GM23338 (cell line): ENCODE measurements around the gene RIT2. TPM values are rescaled to one million over a fixed set of nuclear protein-coding genes. Genes with fewer than 3 reads are reported as not detected.

Experiments
- ATAC-seq: fragments of 200-7000 bp; cut with Tn5 transposase; 3 replicates; pipeline ENCODE4 v1.9.1; 2020
- DNase-seq: peaks from one replicate; pipeline ENCODE4 v3.0.0-alpha.2; 2015; ENCODE audit warnings: low spot score
- H2AFZ ChIP-seq: fragments of 200-600 bp; sonication (generic); 2 replicates; pipeline ENCODE4 v1.8.0; 2016; ENCODE audit warnings: antibody characterized with exemption, mild to moderate bottlenecking, moderate library complexity
- H3F3A ChIP-seq: fragments of 200-600 bp; sonication (generic); replicated peaks from 2 replicates; pipeline ENCODE4 v1.8.0; 2017; ENCODE audit warnings: antibody characterized with exemption, mixed run types, low read depth
- H3K27ac ChIP-seq: fragments of 200-600 bp; sonication (generic); 2 replicates; pipeline ENCODE4 v1.6.1; 2016; ENCODE audit warnings: low read depth
- H3K27me3 ChIP-seq: fragments of 200-600 bp; sonication (generic); 2 replicates; pipeline ENCODE4 v1.8.0; 2016; ENCODE audit warnings: mild to moderate bottlenecking, mixed run types, moderate library complexity; ENCODE audit not compliant: insufficient read depth
- H3K36me3 ChIP-seq: fragments of 200-600 bp; sonication (generic); 2 replicates; pipeline ENCODE4 v1.8.0; 2016; ENCODE audit warnings: mild to moderate bottlenecking; ENCODE audit not compliant: insufficient read depth
- H3K4me1 ChIP-seq: fragments of 200-600 bp; sonication (generic); 2 replicates; pipeline ENCODE4 v1.8.0; 2016; ENCODE audit warnings: mild to moderate bottlenecking, moderate library complexity; ENCODE audit not compliant: insufficient read depth
- H3K4me2 ChIP-seq: fragments of 200-600 bp; sonication (generic); 2 replicates; pipeline ENCODE4 v1.7.1; 2017; ENCODE audit warnings: mixed run types
- H3K4me3 ChIP-seq: fragments of 200-600 bp; sonication (generic); 2 replicates; pipeline ENCODE4 v1.6.1; 2016; ENCODE audit warnings: mixed run types
- H3K79me2 ChIP-seq: fragments of 200-600 bp; sonication (generic); replicated peaks from 2 replicates; pipeline ENCODE4 v1.8.0; 2017; ENCODE audit warnings: mild to moderate bottlenecking; ENCODE audit not compliant: insufficient read depth
- H3K9me2 ChIP-seq: fragments of 200-600 bp; sonication (generic); 2 replicates; pipeline ENCODE4 v1.8.0; 2017; ENCODE audit not compliant: insufficient read depth
- H4K20me1 ChIP-seq: fragments of 200-600 bp; sonication (generic); replicated peaks from 2 replicates; pipeline ENCODE4 v1.8.0; 2017; ENCODE audit warnings: mild to moderate bottlenecking; ENCODE audit not compliant: insufficient read depth
- H3K27ac Mint-ChIP-seq: 2 replicates; pipeline ENCODE4 v1.8.0; 2020; ENCODE audit warnings: inconsistent platforms, mild to moderate bottlenecking, moderate library complexity, mixed read lengths
- H3K27me3 Mint-ChIP-seq: 3 replicates; pipeline ENCODE4 v1.8.0; 2022; ENCODE audit warnings: low read depth, mild to moderate bottlenecking, moderate library complexity, mixed read lengths, inconsistent platforms; ENCODE audit not compliant: insufficient read depth, poor library complexity
- H3K36me3 Mint-ChIP-seq: 3 replicates; pipeline ENCODE4 v1.8.0; 2021; ENCODE audit warnings: low read depth, mild to moderate bottlenecking, inconsistent platforms, moderate library complexity, mixed read lengths
- H3K4me1 Mint-ChIP-seq: 3 replicates; pipeline ENCODE4 v1.8.0; 2020; ENCODE audit warnings: mild to moderate bottlenecking, inconsistent platforms, mixed read lengths
- H3K4me3 Mint-ChIP-seq: 3 replicates; pipeline ENCODE4 v1.8.0; 2021; ENCODE audit warnings: moderate library complexity, mild to moderate bottlenecking, inconsistent platforms, mixed read lengths
- H3K9me3 Mint-ChIP-seq: 3 replicates; pipeline ENCODE4 v1.8.0; 2020; ENCODE audit warnings: moderate library complexity, mild to moderate bottlenecking, inconsistent platforms, mixed read lengths
- CREB1 ChIP-seq: fragments of 250-450 bp; sonication (Bioruptor Pico); IDR thresholded peaks from 2 replicates; pipeline ENCODE4 v1.5.0; 2020; ENCODE audit warnings: low read depth, mild to moderate bottlenecking, moderate library complexity
- EZH2 ChIP-seq: fragments of 200-600 bp; sonication (generic); IDR thresholded peaks from one replicate; pipeline ENCODE4 v1.8.0; 2017; ENCODE audit warnings: antibody characterized with exemption, mild to moderate bottlenecking, low read depth; ENCODE audit not compliant: unreplicated experiment
- NANOG ChIP-seq: IDR thresholded peaks from 2 replicates; pipeline ENCODE4 v1.6.1; 2016; ENCODE audit warnings: antibody characterized with exemption, borderline replicate concordance
- POLR2AphosphoS5 ChIP-seq: IDR thresholded peaks from 2 replicates; pipeline ENCODE4 v1.6.1; 2016; ENCODE audit warnings: antibody characterized with exemption, low read depth
- STAT1 ChIP-seq: IDR thresholded peaks from one replicate; pipeline ENCODE4 v1.6.1; 2016; ENCODE audit warnings: antibody characterized with exemption; ENCODE audit not compliant: unreplicated experiment
- ZNF331 ChIP-seq: fragments of 250-450 bp; sonication (Bioruptor Pico); IDR thresholded peaks from 2 replicates; pipeline ENCODE4 v1.5.0; 2020; ENCODE audit warnings: low read depth, mild to moderate bottlenecking, moderate library complexity
- polyA plus RNA-seq: library from polyadenylated mRNA; unstranded; fragments of >200 nt; fragmentation: Nextera tagmentation; extraction: Ambion mirVana; gene quantifications from 2 replicates; pipeline ENCODE4 v1.2.1, GENCODE V29; 2016
- total RNA-seq: library from RNA; depleted of rRNA; stranded (reverse); fragments of >200 nt; shearing (Covaris generic); gene quantifications from 2 replicates; pipeline ENCODE4 v1.2.3, GENCODE V29; 2014
- TF ChIP-seq, protein P1 (sequence below): IDR thresholded peaks from 2 replicates; pipeline ENCODE4 v1.6.1; 2016; ENCODE audit warnings: antibody characterized with exemption
- TF ChIP-seq, protein P2 (sequence below): IDR thresholded peaks from one replicate; pipeline ENCODE4 v1.6.1; 2018; ENCODE audit warnings: antibody characterized with exemption; ENCODE audit not compliant: unreplicated experiment
- TF ChIP-seq, protein P3 (sequence below): fragments of 250-450 bp; sonication (Bioruptor Pico); IDR thresholded peaks from 2 replicates; pipeline ENCODE4 v1.5.0; 2020; ENCODE audit warnings: mild to moderate bottlenecking, moderate library complexity

The RIT2 gene
- total and polyA plus RNA-seq, 2 experiments from 2014 or later: 1.9 to 8.8 TPM

DNA sequence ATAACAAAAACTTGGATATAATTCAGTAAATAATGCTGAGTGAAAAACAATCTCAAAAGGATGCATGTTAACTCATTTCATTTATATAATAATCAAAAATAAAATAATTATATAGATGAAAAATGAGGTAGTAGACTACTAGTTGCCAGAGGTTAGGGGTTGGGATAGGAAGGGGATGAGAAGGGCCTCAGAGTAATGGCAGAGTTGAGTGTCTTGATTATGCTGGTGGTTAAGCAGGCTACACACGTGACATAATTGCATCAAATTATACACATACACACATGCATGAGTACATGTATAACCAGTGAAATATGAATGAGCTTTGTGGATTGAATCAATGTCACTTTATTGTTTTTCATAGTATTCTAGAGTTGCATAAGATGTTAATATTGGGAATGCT is 201.0 kb downstream of the RIT2 start (continued):
- TF ChIP-seq, protein P1, sequence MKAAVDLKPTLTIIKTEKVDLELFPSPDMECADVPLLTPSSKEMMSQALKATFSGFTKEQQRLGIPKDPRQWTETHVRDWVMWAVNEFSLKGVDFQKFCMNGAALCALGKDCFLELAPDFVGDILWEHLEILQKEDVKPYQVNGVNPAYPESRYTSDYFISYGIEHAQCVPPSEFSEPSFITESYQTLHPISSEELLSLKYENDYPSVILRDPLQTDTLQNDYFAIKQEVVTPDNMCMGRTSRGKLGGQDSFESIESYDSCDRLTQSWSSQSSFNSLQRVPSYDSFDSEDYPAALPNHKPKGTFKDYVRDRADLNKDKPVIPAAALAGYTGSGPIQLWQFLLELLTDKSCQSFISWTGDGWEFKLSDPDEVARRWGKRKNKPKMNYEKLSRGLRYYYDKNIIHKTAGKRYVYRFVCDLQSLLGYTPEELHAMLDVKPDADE: no peak
- TF ChIP-seq, protein P2, sequence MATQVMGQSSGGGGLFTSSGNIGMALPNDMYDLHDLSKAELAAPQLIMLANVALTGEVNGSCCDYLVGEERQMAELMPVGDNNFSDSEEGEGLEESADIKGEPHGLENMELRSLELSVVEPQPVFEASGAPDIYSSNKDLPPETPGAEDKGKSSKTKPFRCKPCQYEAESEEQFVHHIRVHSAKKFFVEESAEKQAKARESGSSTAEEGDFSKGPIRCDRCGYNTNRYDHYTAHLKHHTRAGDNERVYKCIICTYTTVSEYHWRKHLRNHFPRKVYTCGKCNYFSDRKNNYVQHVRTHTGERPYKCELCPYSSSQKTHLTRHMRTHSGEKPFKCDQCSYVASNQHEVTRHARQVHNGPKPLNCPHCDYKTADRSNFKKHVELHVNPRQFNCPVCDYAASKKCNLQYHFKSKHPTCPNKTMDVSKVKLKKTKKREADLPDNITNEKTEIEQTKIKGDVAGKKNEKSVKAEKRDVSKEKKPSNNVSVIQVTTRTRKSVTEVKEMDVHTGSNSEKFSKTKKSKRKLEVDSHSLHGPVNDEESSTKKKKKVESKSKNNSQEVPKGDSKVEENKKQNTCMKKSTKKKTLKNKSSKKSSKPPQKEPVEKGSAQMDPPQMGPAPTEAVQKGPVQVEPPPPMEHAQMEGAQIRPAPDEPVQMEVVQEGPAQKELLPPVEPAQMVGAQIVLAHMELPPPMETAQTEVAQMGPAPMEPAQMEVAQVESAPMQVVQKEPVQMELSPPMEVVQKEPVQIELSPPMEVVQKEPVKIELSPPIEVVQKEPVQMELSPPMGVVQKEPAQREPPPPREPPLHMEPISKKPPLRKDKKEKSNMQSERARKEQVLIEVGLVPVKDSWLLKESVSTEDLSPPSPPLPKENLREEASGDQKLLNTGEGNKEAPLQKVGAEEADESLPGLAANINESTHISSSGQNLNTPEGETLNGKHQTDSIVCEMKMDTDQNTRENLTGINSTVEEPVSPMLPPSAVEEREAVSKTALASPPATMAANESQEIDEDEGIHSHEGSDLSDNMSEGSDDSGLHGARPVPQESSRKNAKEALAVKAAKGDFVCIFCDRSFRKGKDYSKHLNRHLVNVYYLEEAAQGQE: no peak
- TF ChIP-seq EZH2 (no peak), POLR2AphosphoS5 (no peak), CREB1 (CRISPR knock-in tag) (no peak), NANOG (no peak), ZNF331 (CRISPR knock-in tag) (no peak)

DNA sequence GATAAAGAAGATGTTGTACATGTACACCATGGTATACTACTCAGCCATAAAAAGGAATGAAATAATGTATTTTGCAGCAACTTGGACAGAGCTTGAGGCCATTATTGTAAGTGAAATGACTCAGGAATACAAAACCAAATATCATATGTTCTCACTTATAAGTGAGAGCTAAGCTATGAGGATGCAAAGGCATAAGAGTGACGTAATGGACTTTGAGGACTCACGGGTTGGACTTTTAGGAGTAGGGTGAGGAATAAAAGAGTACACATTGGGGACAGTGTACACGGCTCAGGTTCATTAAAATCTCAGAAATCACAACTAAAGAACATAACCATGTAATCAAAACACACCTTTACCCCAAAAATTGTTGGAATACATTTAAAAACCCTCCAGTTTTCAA is 206.4 kb downstream of the RIT2 start:
- no peak overlapping the region for H3K4me3 Mint-ChIP-seq
- TF ChIP-seq EZH2 (no peak), STAT1 (no peak), CREB1 (CRISPR knock-in tag) (no peak)
- TF ChIP-seq, protein P2: no peak
- TF ChIP-seq, protein P1: no peak
- TF ChIP-seq, protein P3, sequence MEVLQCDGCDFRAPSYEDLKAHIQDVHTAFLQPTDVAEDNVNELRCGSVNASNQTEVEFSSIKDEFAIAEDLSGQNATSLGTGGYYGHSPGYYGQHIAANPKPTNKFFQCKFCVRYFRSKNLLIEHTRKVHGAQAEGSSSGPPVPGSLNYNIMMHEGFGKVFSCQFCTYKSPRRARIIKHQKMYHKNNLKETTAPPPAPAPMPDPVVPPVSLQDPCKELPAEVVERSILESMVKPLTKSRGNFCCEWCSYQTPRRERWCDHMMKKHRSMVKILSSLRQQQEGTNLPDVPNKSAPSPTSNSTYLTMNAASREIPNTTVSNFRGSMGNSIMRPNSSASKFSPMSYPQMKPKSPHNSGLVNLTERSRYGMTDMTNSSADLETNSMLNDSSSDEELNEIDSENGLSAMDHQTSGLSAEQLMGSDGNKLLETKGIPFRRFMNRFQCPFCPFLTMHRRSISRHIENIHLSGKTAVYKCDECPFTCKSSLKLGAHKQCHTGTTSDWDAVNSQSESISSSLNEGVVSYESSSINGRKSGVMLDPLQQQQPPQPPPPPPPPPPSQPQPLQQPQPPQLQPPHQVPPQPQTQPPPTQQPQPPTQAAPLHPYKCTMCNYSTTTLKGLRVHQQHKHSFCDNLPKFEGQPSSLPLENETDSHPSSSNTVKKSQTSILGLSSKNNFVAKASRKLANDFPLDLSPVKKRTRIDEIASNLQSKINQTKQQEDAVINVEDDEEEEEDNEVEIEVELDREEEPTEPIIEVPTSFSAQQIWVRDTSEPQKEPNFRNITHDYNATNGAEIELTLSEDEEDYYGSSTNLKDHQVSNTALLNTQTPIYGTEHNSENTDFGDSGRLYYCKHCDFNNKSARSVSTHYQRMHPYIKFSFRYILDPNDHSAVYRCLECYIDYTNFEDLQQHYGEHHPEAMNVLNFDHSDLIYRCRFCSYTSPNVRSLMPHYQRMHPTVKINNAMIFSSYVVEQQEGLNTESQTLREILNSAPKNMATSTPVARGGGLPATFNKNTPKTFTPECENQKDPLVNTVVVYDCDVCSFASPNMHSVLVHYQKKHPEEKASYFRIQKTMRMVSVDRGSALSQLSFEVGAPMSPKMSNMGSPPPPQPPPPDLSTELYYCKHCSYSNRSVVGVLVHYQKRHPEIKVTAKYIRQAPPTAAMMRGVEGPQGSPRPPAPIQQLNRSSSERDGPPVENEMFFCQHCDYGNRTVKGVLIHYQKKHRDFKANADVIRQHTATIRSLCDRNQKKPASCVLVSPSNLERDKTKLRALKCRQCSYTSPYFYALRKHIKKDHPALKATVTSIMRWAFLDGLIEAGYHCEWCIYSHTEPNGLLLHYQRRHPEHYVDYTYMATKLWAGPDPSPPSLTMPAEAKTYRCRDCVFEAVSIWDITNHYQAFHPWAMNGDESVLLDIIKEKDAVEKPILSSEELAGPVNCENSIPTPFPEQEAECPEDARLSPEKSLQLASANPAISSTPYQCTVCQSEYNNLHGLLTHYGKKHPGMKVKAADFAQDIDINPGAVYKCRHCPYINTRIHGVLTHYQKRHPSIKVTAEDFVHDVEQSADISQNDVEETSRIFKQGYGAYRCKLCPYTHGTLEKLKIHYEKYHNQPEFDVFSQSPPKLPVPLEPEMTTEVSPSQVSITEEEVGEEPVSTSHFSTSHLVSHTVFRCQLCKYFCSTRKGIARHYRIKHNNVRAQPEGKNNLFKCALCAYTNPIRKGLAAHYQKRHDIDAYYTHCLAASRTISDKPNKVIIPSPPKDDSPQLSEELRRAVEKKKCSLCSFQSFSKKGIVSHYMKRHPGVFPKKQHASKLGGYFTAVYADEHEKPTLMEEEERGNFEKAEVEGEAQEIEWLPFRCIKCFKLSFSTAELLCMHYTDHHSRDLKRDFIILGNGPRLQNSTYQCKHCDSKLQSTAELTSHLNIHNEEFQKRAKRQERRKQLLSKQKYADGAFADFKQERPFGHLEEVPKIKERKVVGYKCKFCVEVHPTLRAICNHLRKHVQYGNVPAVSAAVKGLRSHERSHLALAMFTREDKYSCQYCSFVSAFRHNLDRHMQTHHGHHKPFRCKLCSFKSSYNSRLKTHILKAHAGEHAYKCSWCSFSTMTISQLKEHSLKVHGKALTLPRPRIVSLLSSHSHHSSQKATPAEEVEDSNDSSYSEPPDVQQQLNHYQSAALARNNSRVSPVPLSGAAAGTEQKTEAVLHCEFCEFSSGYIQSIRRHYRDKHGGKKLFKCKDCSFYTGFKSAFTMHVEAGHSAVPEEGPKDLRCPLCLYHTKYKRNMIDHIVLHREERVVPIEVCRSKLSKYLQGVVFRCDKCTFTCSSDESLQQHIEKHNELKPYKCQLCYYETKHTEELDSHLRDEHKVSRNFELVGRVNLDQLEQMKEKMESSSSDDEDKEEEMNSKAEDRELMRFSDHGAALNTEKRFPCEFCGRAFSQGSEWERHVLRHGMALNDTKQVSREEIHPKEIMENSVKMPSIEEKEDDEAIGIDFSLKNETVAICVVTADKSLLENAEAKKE (CRISPR knock-in tag): no peak

More for the DNA sequence above, 206.4 kb downstream of the RIT2 start:
- H3K27me3 ChIP-seq: no peaks in the 10 kb centered on the region
- H2AFZ ChIP-seq: no peak overlapping the region
- H3K4me3 ChIP-seq: no peak overlapping the region
- no peaks in the 10 kb centered on the region for H3F3A ChIP-seq
- H3K4me2 ChIP-seq: no peak overlapping the region
- H3K27me3 Mint-ChIP-seq: no peaks in the 10 kb centered on the region
- ATAC-seq: no peak
- no peaks in the 10 kb centered on the region for H3K9me3 Mint-ChIP-seq
- no peak overlapping the region for H3K27ac ChIP-seq
- no peaks in the 10 kb centered on the region for H4K20me1 ChIP-seq
- no peaks in the 10 kb centered on the region for H3K79me2 ChIP-seq
- no peaks in the 10 kb centered on the region for H3K36me3 Mint-ChIP-seq
- H3K36me3 ChIP-seq: no peaks in the 10 kb centered on the region
- no peak overlapping the region for H3K27ac Mint-ChIP-seq
- H3K4me1 ChIP-seq: no peaks in the 10 kb centered on the region
- no peaks in the 10 kb centered on the region for H3K9me2 ChIP-seq
- H3K4me1 Mint-ChIP-seq: no peaks in the 10 kb centered on the region
- no peak for DNase-seq
